CD4-positive, alpha-beta memory T cell (primary cell): ENCODE measurements around the gene YBEY. TPM values are rescaled to one million over a fixed set of nuclear protein-coding genes. Genes with fewer than 3 reads are reported as not detected.
A peak's percentile ranks its signal among the peaks of the same experiment; 100 is the strongest.

Experiments used
- CTCF ChIA-PET: fragments of 350-600 bp; sonication (Branson Sonifier 250); formaldehyde crosslinking; loops from one replicate; lab custom pipeline; 2021; ENCODE audit warnings: inconsistent platforms; ENCODE audit not compliant: partially characterized antibody; lab: Charles Lee
- POLR2A ChIA-PET: fragments of 350-600 bp; sonication (Branson Sonifier 250); formaldehyde crosslinking; loops from one replicate; lab custom pipeline; 2021; ENCODE audit not compliant: partially characterized antibody; lab: Charles Lee
- DNase-seq, 5 donors: peaks; one replicate each; pipeline versions ENCODE4 v3.0.0 to v3.0.0-alpha.2; 2020 to 2022; ENCODE audit warnings: mixed read lengths in 1 of 5
- H3K27ac ChIP-seq: one replicate; pipeline ENCODE4 v1.7.0; 2013; ENCODE audit warnings: low read depth, low read length
- H3K27me3 ChIP-seq: 2 replicates; pipeline ENCODE4 v1.7.0; 2013; ENCODE audit warnings: mild to moderate bottlenecking, low read length, moderate library complexity; ENCODE audit not compliant: insufficient read depth
- H3K36me3 ChIP-seq: 2 replicates; pipeline ENCODE4 v1.7.0; 2013; ENCODE audit warnings: mild to moderate bottlenecking, low read length, moderate library complexity; ENCODE audit not compliant: insufficient read depth
- H3K4me1 ChIP-seq: 2 replicates; pipeline ENCODE4 v1.7.0; 2013; ENCODE audit warnings: mild to moderate bottlenecking, low read length, moderate library complexity; ENCODE audit not compliant: insufficient read depth
- H3K4me3 ChIP-seq, 2 donors: one replicate each; pipeline ENCODE4 v1.7.0; 2013; ENCODE audit warnings: low read length in 2 of 2, mild to moderate bottlenecking in 1 of 2
- H3K9me3 ChIP-seq, 2 donors: one replicate each; pipeline ENCODE4 v1.7.0; 2013; ENCODE audit warnings: low read length in 2 of 2, control low read depth in 1 of 2; ENCODE audit not compliant: control insufficient read depth in 1 of 2
- H3K27ac Mint-ChIP-seq, 7 donors: one replicate each; pipeline ENCODE4 v1.8.0; 2020 to 2021; ENCODE audit warnings: mixed read lengths in 7 of 7, mild to moderate bottlenecking in 6 of 7, inconsistent platforms in 3 of 7, moderate library complexity in 3 of 7
- H3K27me3 Mint-ChIP-seq, 2 donors: one replicate each; pipeline ENCODE4 v1.8.0; 2020 to 2021; ENCODE audit warnings: mixed read lengths in 2 of 2
- H3K36me3 Mint-ChIP-seq, 2 donors: one replicate each; pipeline ENCODE4 v1.8.0; 2020 to 2021; ENCODE audit warnings: mixed read lengths in 2 of 2, inconsistent platforms in 1 of 2, mild to moderate bottlenecking in 1 of 2
- H3K4me1 Mint-ChIP-seq, 4 donors: one replicate each; pipeline ENCODE4 v1.8.0; 2020 to 2021; ENCODE audit warnings: mixed read lengths in 4 of 4, mild to moderate bottlenecking in 1 of 4
- H3K4me3 Mint-ChIP-seq, 8 donors: one replicate each; pipeline ENCODE4 v1.8.0; 2020 to 2021; ENCODE audit warnings: mixed read lengths in 8 of 8, mild to moderate bottlenecking in 7 of 8, moderate library complexity in 6 of 8, inconsistent platforms in 3 of 8
- H3K9me3 Mint-ChIP-seq, 8 donors: one replicate each; pipeline ENCODE4 v1.8.0; 2020 to 2021; ENCODE audit warnings: mixed read lengths in 8 of 8, mild to moderate bottlenecking in 5 of 8, inconsistent platforms in 3 of 8, moderate library complexity in 1 of 8
- intact Hi-C: fragments of 100-400 bp; cut with micrococcal nuclease; formaldehyde crosslinking; loops from one replicate; pipeline ENCODE4 v1.15.1; 2023
- polyA plus RNA-seq, 2 donors: library from polyadenylated mRNA; unstranded; fragments of 300-500 nt; fragmentation: Illumina TruSeq; gene quantifications; one replicate each; pipeline ENCODE4 v1.2.3, GENCODE V29; 2021
- total RNA-seq, 2 experiments: library from RNA; stranded (reverse); gene quantifications; one replicate each; pipeline ENCODE4 v1.2.3, GENCODE V29; 2021

YBEY gene
- total and polyA plus RNA-seq, 4 experiments from 2014 or later = 11.5 to 18.9 (median 15.1) TPM

DNA sequence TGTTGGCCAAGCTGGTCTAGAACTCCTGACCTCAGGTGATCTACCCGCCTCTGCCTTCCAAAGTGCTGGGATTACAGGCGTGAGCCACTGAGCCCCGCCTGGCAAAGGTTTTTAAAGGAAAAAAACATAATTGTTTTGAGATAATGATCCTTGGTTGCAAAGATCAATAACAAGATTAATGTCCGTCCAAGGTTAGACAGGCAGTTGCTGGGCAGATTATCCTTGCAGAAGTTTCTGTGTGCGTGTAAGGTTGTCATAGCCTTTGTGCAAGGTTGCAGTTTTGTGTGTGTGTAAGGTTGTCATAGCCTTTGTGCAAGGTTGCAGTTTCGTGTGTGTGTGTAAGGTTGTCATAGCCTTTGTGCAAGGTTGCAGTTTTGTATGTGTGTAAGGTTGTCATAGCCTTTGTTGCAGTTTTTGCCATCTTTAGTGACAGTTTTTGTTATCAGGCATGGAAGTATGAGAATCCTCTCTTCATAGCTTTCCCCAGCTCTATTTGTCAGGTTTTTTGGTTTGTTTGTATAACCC, 3.6 kb downstream of the YBEY start:
- H3K27ac ChIP-seq = no peak overlapping the region
- Mint-ChIP-seq H3K4me3 (peak overlapping the region in 2 of 8 donors; percentile 11 to 69), H3K27ac (peak overlapping the region in 2 of 7 donors; percentile 10 to 42), H3K9me3 (peaks cover 0 to 3% (median 0%) of the 10 kb centered on the region in 8 donors), H3K4me1 (peaks cover 22 to 44% (median 33%) of the 10 kb centered on the region in 4 donors), H3K36me3 (peaks cover 17 to 27% of the 10 kb centered on the region in 2 donors), H3K27me3 (peaks cover 0 to 2% of the 10 kb centered on the region in 2 donors)
- H3K4me1 ChIP-seq = peaks cover 16% of the 10 kb centered on the region
- no peaks in the 10 kb centered on the region for H3K9me3 ChIP-seq
- CTCF ChIA-PET = interaction anchor here (0.7 to 1.0 kb wide), 2 partner anchors 146 to 1242 kb away, joined by 3 to 5 read pairs; no protein-coding TSS in a partner anchor
- POLR2A ChIA-PET = no interaction called here
- H3K4me3 ChIP-seq = no peak overlapping the region
- peaks cover 7% of the 10 kb centered on the region for H3K36me3 ChIP-seq
- intact Hi-C loops = loop anchor here (5.0 to 10.0 kb wide), 2 partner anchors 57 to 315 kb away; no protein-coding TSS in a partner anchor
- DNase-seq = no peak
- no peaks in the 10 kb centered on the region for H3K27me3 ChIP-seq

GRCh38 chr21:46291561-46291960, 5.4 kb downstream of the YBEY start:
- DNase-seq = no peak
- Mint-ChIP-seq H3K4me1 (peaks cover 18 to 36% (median 28%) of the 10 kb centered on the region in 4 donors), H3K36me3 (peaks cover 17% of the 10 kb centered on the region in 2 donors), H3K4me3 (no peak overlapping the region), H3K27me3 (peaks cover 0 to under 1% of the 10 kb centered on the region in 2 donors), H3K27ac (no peak overlapping the region), H3K9me3 (peaks cover 0 to 3% (median 0%) of the 10 kb centered on the region in 8 donors)
- Histone ChIP-seq H3K27me3 (no peaks in the 10 kb centered on the region), H3K9me3 (no peaks in the 10 kb centered on the region), H3K27ac (no peak overlapping the region), H3K36me3 (peaks cover 7% of the 10 kb centered on the region), H3K4me3 (no peak overlapping the region), H3K4me1 (peaks cover 7% of the 10 kb centered on the region)
- intact Hi-C loops = no loop called here
- ChIA-PET CTCF (no interaction called here), POLR2A (no interaction called here)

DNA sequence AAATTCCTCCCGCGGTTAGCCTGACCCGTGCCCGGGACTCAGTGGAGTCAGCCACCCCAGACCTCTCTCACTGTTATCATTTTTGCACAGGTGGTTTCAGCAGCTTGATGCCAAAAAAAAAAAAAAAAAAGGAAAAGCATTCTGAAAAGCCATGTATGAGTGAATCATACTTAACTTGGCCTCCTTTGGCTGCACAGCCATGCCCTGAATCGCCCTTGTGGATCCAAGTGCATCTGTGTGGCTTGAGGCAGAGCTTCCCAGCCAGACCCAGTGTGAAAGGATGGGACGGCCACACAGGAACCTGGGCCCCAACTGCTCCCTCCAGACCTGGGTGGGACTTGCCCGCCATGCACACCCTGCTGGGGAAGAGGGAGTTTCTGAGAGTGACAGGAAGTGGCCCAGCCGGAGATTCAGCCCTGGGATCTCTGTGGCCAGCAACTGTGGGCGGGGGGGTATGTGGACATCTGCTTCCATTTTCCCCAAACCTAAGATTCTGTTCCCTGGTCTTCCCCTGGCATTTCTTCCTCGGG, 8.6 kb downstream of the YBEY start:
- Histone ChIP-seq H3K36me3 (peaks cover 7% of the 10 kb centered on the region), H3K4me3 (no peak overlapping the region), H3K4me1 (peaks cover 6% of the 10 kb centered on the region), H3K27ac (no peak overlapping the region), H3K27me3 (no peaks in the 10 kb centered on the region), H3K9me3 (no peaks in the 10 kb centered on the region)
- POLR2A ChIA-PET = interaction anchor here (1.2 kb wide), 1 partner anchor 9 kb away, joined by 5 read pairs; the partner anchor contains the start of gene MCM3AP
- Mint-ChIP-seq H3K27me3 (no peaks in the 10 kb centered on the region), H3K4me3 (no peak overlapping the region), H3K9me3 (peaks cover 0 to 3% (median 0%) of the 10 kb centered on the region in 8 donors), H3K27ac (peak overlapping the region in 3 of 7 donors; percentile 11 to 65 (median 24)), H3K36me3 (peaks cover 10 to 13% of the 10 kb centered on the region in 2 donors), H3K4me1 (peaks cover 9 to 22% (median 15%) of the 10 kb centered on the region in 4 donors)
- CTCF ChIA-PET = no interaction called here
- intact Hi-C loops = no loop called here
- no peak for DNase-seq

DNA sequence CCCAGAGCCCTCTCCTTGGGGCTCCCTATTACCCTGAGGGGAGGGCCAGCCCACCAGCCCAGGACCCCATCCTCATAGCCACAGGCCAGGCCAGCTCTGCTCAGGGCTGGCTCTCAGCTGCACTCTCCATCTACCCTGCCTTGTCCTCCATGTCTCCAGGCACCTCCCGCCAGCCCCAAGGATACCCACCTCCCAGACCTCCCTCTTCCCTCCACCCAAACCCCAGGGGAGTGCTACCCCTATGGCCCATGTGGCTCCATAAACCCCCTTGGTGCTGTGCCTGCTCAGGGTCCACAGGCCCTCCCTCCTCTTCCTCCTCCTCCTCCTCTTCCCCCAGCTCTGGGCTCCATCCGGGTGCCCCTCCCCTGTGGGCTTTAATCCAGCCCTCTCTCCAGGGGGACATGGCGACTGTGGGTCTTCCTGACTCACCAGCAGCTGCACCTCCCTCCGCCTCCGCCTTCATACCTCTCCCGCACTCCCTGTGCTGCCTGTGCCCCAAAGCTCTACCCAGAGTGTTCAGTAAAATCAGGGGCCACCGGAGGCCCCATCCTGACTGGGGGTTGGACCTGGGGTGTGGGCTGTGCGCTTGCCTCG, 9.1 kb downstream of the YBEY start:
- H3K36me3 Mint-ChIP-seq = peaks cover 8 to 13% of the 10 kb centered on the region in 2 donors
- H3K4me3 Mint-ChIP-seq = peak overlapping the region in 1 of 8 donors; percentile 10
- ChIA-PET POLR2A (interaction anchor here (1.2 kb wide), 1 partner anchor 10 kb away, joined by 5 read pairs; the partner anchor contains the start of gene MCM3AP), CTCF (no interaction called here)
- Histone ChIP-seq H3K4me1 (peaks cover 6% of the 10 kb centered on the region), H3K9me3 (no peaks in the 10 kb centered on the region), H3K27ac (no peak overlapping the region), H3K27me3 (no peaks in the 10 kb centered on the region), H3K4me3 (no peak overlapping the region), H3K36me3 (peaks cover 7% of the 10 kb centered on the region)
- no peaks in the 10 kb centered on the region for H3K27me3 Mint-ChIP-seq
- peaks cover 7 to 18% (median 12%) of the 10 kb centered on the region in 4 donors for H3K4me1 Mint-ChIP-seq
- peak overlapping the region in 3 of 7 donors; percentile 46 to 70 (median 65) for H3K27ac Mint-ChIP-seq
- DNase-seq = no peak
- intact Hi-C loops = no loop called here
- H3K9me3 Mint-ChIP-seq = peaks cover 0 to 3% (median 0%) of the 10 kb centered on the region in 8 donors

DNA sequence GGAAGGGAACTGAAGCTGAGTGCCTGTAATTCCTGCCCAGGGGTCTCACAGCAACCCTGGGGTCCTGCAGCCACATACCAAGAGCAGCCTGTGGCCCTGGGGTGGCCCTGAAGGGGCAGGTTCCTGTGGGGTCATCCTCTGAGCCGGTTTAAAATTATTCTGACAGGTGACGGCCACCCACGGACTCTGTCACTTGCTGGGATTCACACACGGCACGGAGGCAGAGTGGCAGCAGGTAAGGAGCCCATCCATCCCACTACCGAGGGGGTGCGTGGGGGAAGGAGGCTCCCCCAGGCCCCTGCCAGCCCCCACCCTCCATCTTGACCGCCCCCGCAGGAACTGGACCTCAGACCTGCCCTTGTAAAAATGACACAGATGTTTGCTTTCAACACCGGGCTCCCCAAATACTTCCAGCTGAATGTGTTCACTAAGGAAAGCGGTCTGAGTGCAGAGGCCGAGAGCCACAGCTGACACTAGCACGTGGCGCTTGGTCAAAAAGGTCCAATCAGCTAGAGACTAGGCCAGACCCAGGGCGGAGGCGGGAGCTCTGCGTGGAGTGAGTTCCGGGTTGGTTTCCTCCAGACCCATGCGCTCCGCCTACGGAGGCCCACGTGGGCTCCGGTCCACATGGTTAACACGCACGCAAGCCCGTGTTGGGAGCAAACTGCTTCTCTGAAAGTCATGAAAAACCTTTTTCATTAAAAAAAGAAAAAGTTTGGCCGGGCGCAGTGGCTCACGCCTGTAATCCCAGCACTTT, 10.0 kb downstream of the YBEY start:
- no peaks in the 10 kb centered on the region for H3K27me3 Mint-ChIP-seq
- H3K4me1 Mint-ChIP-seq = peaks cover 6 to 16% (median 10%) of the 10 kb centered on the region in 4 donors
- H3K27ac ChIP-seq = peak overlapping the region; percentile 41
- H3K4me3 ChIP-seq = no peak overlapping the region
- peaks cover 7% of the 10 kb centered on the region for H3K36me3 ChIP-seq
- peaks cover 6% of the 10 kb centered on the region for H3K4me1 ChIP-seq
- peaks cover 0 to 3% (median 0%) of the 10 kb centered on the region in 8 donors for H3K9me3 Mint-ChIP-seq
- no peaks in the 10 kb centered on the region for H3K27me3 ChIP-seq
- no peaks in the 10 kb centered on the region for H3K9me3 ChIP-seq
- peaks cover 8 to 11% of the 10 kb centered on the region in 2 donors for H3K36me3 Mint-ChIP-seq
- intact Hi-C loops = loop anchor here (1.0 kb wide), 1 partner anchor 10 kb away; the partner anchor contains the start of gene YBEY
- peak; percentile 33 to 71 (median 55) for DNase-seq
- peak overlapping the region in 7 of 8 donors; percentile 28 to 79 (median 76) for H3K4me3 Mint-ChIP-seq
- peak overlapping the region in 5 of 7 donors; percentile 57 to 96 (median 77) for H3K27ac Mint-ChIP-seq
- CTCF ChIA-PET = no interaction called here
- POLR2A ChIA-PET = interaction anchor here (1.1 to 1.8 kb wide), 2 partner anchors 10 to 27 kb away, joined by 4 to 9 read pairs; partner anchors contain the start of genes MCM3AP and YBEY

GRCh38 chr21:46297338-46298271, 11.5 kb downstream of the YBEY start:
- H3K4me1 Mint-ChIP-seq = peaks cover 4 to 13% (median 10%) of the 10 kb centered on the region in 4 donors
- H3K27me3 Mint-ChIP-seq = no peaks in the 10 kb centered on the region
- no peak overlapping the region for H3K27ac ChIP-seq
- H3K36me3 ChIP-seq = no peaks in the 10 kb centered on the region
- no peaks in the 10 kb centered on the region for H3K9me3 ChIP-seq
- peak in 2 of 5 donors; percentile 10 to 13 for DNase-seq
- H3K27ac Mint-ChIP-seq = peak overlapping the region in 4 of 7 donors; percentile 32 to 89 (median 73)
- peaks cover 0 to 3% (median 0%) of the 10 kb centered on the region in 8 donors for H3K9me3 Mint-ChIP-seq
- ChIA-PET POLR2A (interaction anchor here (1.8 kb wide), 1 partner anchor 12 kb away, joined by 9 read pairs; the partner anchor contains the start of genes MCM3AP and YBEY), CTCF (interaction anchor here (0.9 kb wide), 1 partner anchor 13 kb away, joined by 3 read pairs; no protein-coding TSS in a partner anchor)
- H3K4me3 Mint-ChIP-seq = peak overlapping the region; percentile 66 to 85 (median 80)
- intact Hi-C loops = no loop called here
- H3K27me3 ChIP-seq = no peaks in the 10 kb centered on the region
- peak overlapping the region in 1 of 2 donors; percentile 32 for H3K4me3 ChIP-seq
- no peaks in the 10 kb centered on the region for H3K36me3 Mint-ChIP-seq
- H3K4me1 ChIP-seq = peaks cover 6% of the 10 kb centered on the region
